ENCODE data around the gene ZNF350. TPM values are rescaled to one million over a fixed set of nuclear protein-coding genes. Genes with fewer than 3 reads are reported as not detected.

Gene ZNF350
- total and polyA plus RNA-seq, 2 experiments from 2014 or later: 9.2 to 10.4 TPM

DNA sequence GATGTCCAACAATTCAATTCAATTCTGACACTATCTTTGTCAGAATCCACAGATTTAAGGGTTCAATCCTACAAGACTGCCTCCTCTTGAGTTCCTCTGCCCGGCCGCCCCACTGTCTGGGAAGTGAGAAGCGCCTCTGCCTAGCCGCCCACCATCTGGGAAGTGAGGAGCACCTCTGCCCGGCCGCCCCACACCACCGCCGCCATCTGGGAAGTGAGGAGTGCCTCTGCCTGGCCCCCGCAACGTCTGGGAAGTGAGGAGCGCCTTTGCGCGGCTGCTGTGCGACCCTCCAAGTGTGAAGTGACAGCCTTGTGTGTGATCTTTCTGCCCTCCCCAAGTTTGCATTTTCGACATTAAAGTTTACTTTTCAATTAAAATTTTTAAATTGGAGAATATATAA is 35.6 kb upstream of the ZNF350 start:
- Histone ChIP-seq H3K27ac (no peak overlapping the region), H3K4me3 (no peak overlapping the region), H3K9me3 (ENCODE audit: low read depth) (no peaks in the 10 kb centered on the region), H3K27me3 (no peaks in the 10 kb centered on the region), H3K4me1 (ENCODE audit: low read depth) (no peaks in the 10 kb centered on the region), H3K36me3 (peaks cover 64% of the 10 kb centered on the region)
- TF ChIP-seq, protein P1, sequence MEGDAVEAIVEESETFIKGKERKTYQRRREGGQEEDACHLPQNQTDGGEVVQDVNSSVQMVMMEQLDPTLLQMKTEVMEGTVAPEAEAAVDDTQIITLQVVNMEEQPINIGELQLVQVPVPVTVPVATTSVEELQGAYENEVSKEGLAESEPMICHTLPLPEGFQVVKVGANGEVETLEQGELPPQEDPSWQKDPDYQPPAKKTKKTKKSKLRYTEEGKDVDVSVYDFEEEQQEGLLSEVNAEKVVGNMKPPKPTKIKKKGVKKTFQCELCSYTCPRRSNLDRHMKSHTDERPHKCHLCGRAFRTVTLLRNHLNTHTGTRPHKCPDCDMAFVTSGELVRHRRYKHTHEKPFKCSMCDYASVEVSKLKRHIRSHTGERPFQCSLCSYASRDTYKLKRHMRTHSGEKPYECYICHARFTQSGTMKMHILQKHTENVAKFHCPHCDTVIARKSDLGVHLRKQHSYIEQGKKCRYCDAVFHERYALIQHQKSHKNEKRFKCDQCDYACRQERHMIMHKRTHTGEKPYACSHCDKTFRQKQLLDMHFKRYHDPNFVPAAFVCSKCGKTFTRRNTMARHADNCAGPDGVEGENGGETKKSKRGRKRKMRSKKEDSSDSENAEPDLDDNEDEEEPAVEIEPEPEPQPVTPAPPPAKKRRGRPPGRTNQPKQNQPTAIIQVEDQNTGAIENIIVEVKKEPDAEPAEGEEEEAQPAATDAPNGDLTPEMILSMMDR (IDR thresholded peaks at IDR 0.05; ENCODE audit: low read depth, low read length): no peak
- no peak for DNase-seq (ENCODE audit: low read depth in 1 of 2, low spot score in 1 of 2)

GRCh38 chr19:52020506-52020905 is 33.9 kb upstream of the ZNF350 start:
- no peaks in the 10 kb centered on the region for H3K4me1 ChIP-seq (ENCODE audit: low read depth)
- H3K27me3 ChIP-seq: no peaks in the 10 kb centered on the region
- no peak overlapping the region for H3K27ac ChIP-seq
- TF ChIP-seq, protein P1 (IDR thresholded peaks at IDR 0.05; ENCODE audit: low read depth, low read length): no peak
- H3K9me3 ChIP-seq (ENCODE audit: low read depth): no peaks in the 10 kb centered on the region
- peaks cover 75% of the 10 kb centered on the region for H3K36me3 ChIP-seq
- no peak overlapping the region for H3K4me3 ChIP-seq
- DNase-seq (ENCODE audit: low read depth in 1 of 2, low spot score in 1 of 2): no peak

- H3K36me3 ChIP-seq: peaks cover 11% of the 10 kb centered on the region
- DNase-seq (ENCODE audit: low read depth in 1 of 2, low spot score in 1 of 2): no peak
- no peaks in the 10 kb centered on the region for H3K27me3 ChIP-seq
- no peak overlapping the region for H3K4me3 ChIP-seq
- TF ChIP-seq, protein P1 (IDR thresholded peaks at IDR 0.05; ENCODE audit: low read depth, low read length): no peak
- no peaks in the 10 kb centered on the region for H3K4me1 ChIP-seq (ENCODE audit: low read depth)
- no peaks in the 10 kb centered on the region for H3K9me3 ChIP-seq (ENCODE audit: low read depth)
- no peak overlapping the region for H3K27ac ChIP-seq
Measured at GRCh38 chr19:52010674-52011073, 24.0 kb upstream of the ZNF350 start.

DNA sequence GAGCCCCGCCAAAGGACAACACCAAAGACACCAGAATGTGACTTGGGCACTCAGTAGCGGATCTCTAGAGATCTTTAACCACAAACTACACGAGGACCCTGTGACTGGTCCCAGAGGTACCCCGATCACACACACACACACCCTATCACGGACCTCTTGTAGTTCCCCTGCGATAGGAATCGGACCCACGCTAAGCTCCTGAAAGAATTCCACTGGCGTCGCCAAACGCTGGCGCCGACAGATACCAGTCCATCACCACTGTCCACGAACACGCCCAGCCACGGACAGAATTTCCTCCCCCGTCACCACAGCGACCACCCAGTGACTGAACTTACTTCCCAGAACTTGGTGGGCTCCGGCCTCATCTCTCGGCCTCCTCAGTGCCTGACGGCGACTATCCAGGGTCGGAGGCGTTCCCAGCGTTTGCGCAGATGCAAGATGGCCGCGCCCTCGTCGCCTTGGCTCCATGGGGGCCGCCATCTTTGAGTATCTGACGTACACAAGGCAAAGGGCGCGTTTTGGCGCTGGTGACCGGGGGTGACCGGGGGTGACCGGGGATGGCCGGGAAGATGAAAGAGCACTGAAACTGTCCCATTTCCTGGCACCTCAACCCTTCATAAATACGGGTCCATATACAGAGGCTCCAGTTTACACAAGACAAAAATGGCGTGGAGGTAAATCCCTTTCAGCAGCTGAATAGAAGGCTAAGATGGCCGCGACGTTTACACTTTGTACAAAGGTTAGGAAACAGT is 21.3 kb upstream of the ZNF350 start, which contains the start of gene ZNF615:
Gene ZNF615, minus strand, starts transcription at position 406 of the 752 bp plus-strand sequence. CDS start 4,500 bp downstream, outside the sequence.
- TF ChIP-seq, protein P1 (IDR thresholded peaks at IDR 0.05; ENCODE audit: low read depth, low read length): no peak
- H3K27me3 ChIP-seq: no peaks in the 10 kb centered on the region

GRCh38 chr19:52007451-52007805 is 20.8 kb upstream of the ZNF350 start:
- peak overlapping the region; percentile 75 for H3K4me3 ChIP-seq
- TF ChIP-seq, protein P1 (IDR thresholded peaks at IDR 0.05; ENCODE audit: low read depth, low read length): no peak
- no peaks in the 10 kb centered on the region for H3K4me1 ChIP-seq (ENCODE audit: low read depth)
- no peaks in the 10 kb centered on the region for H3K27me3 ChIP-seq
- H3K9me3 ChIP-seq (ENCODE audit: low read depth): no peaks in the 10 kb centered on the region
- peak; percentile 12 to 23 for DNase-seq (ENCODE audit: low read depth in 1 of 2, low spot score in 1 of 2)
- H3K36me3 ChIP-seq: no peaks in the 10 kb centered on the region
- peak overlapping the region; percentile 67 for H3K27ac ChIP-seq

More for the DNA sequence above, 21.3 kb upstream of the ZNF350 start, which contains the start of gene ZNF615:
- H3K4me3 ChIP-seq: peak within 1 kb of the TSS; percentile 75
- no peaks in the 10 kb centered on the region for H3K9me3 ChIP-seq (ENCODE audit: low read depth)
- no peaks in the 10 kb centered on the region for H3K4me1 ChIP-seq (ENCODE audit: low read depth)
- peak within 1 kb of the TSS; percentile 67 for H3K27ac ChIP-seq
- no peaks in the 10 kb centered on the region for H3K36me3 ChIP-seq
- peak; percentile 91 for DNase-seq (ENCODE audit: low read depth in 1 of 2, low spot score in 1 of 2)
